Measurements from ENCODE around the gene METTL24.

GRCh38 chr6:110319843-110320242 is 38.3 kb downstream of the METTL24 start:
- no peak for TF ChIP-seq CTCF (IDR thresholded peaks at IDR 0.05)
- no peak for TF ChIP-seq ZFX (IDR thresholded peaks at IDR 0.05; ENCODE audit: borderline replicate concordance)
